A549 (cell line): Measurements from ENCODE around the gene LMBR1L.

ENCODE experiments used
- CHD2 ChIP-seq: fragments of 150-350 bp; IDR thresholded peaks from 2 replicates; pipeline ENCODE4 v1.6.1; 2014; ENCODE audit warnings: low read length; ENCODE audit not compliant: partially characterized antibody
- CHD4 ChIP-seq: fragments of 200-600 bp; sonication (generic); IDR thresholded peaks from 2 replicates; pipeline ENCODE4 v1.6.1; 2016; ENCODE audit warnings: antibody characterized with exemption, mild to moderate bottlenecking, borderline replicate concordance
- CTCF ChIP-seq: fragments of >200 bp; sonication (Bioruptor Twin); formaldehyde crosslinking; IDR thresholded peaks from 3 replicates; pipeline ENCODE4 v1.5.1; 2016
- EP300 ChIP-seq, 2 experiments: fragments of >200 bp; sonication (Bioruptor Twin); formaldehyde crosslinking; IDR thresholded peaks; 2 replicates in 1 of 2; 3 replicates in 1 of 2; pipeline ENCODE4 v1.6.1; 2016 to 2017
- FOSB ChIP-seq: fragments of 250-450 bp; sonication (Bioruptor Pico); IDR thresholded peaks from 2 replicates; pipeline ENCODE4 v1.5.0; 2020; ENCODE audit warnings: mild to moderate bottlenecking, moderate library complexity
- HOXA7 ChIP-seq: fragments of 250-450 bp; sonication (Bioruptor Pico); IDR thresholded peaks from 2 replicates; pipeline ENCODE4 v1.5.0; 2020; ENCODE audit warnings: mild to moderate bottlenecking, moderate library complexity
- PBX3 ChIP-seq: IDR thresholded peaks from 2 replicates; pipeline ENCODE4 v1.6.1; 2012
- RFX5 ChIP-seq: fragments of 450-650 bp; IDR thresholded peaks from 2 replicates; pipeline ENCODE4 v1.7.1; 2014; ENCODE audit warnings: antibody characterized with exemption, mild to moderate bottlenecking, moderate library complexity

- TF ChIP-seq CHD4 (no peak), HOXA7 (CRISPR knock-in tag) (no peak), EP300 (IDR thresholded peaks at IDR 0.05) (no peak), CTCF (no peak), CHD2 (no peak), RFX5 (no peak), PBX3 (no peak), FOSB (CRISPR knock-in tag) (no peak)
Measured at GRCh38 chr12:49088932-49089330, 21.7 kb downstream of the LMBR1L start.
